RWPE2 (cell line): ENCODE measurements around the gene CALML5.

Source experiments
- ATAC-seq: fragments of 200-7000 bp; cut with Tn5 transposase; 3 replicates; pipeline ENCODE4 v1.9.1; 2021; ENCODE audit warnings: low read depth
- DNase-seq: peaks from one replicate; pipeline ENCODE4 v3.0.0-alpha.2; 2020; ENCODE audit warnings: low spot score
- H3K27ac ChIP-seq: fragments of 450-650 bp; 2 replicates; pipeline ENCODE4 v1.5.1; 2017; ENCODE audit warnings: mild to moderate bottlenecking; ENCODE audit not compliant: poor library complexity, severe bottlenecking
- H3K27me3 ChIP-seq: fragments of 250-450 bp; sonication (Bioruptor Pico); 2 replicates; pipeline ENCODE4 v1.5.1; 2021; ENCODE audit warnings: mild to moderate bottlenecking, moderate library complexity; ENCODE audit not compliant: insufficient read depth, poor library complexity, severe bottlenecking
- H3K36me3 ChIP-seq: fragments of 250-450 bp; sonication (Bioruptor Pico); 2 replicates; pipeline ENCODE4 v1.5.1; 2020; ENCODE audit warnings: low read depth, mild to moderate bottlenecking, moderate library complexity
- H3K4me1 ChIP-seq: fragments of 250-450 bp; sonication (Bioruptor Pico); 2 replicates; pipeline ENCODE4 v1.5.1; 2021; ENCODE audit warnings: mild to moderate bottlenecking, moderate library complexity; ENCODE audit not compliant: insufficient read depth, poor library complexity, severe bottlenecking
- H3K4me3 ChIP-seq: fragments of 250-450 bp; sonication (Bioruptor Pico); 2 replicates; pipeline ENCODE4 v1.5.1; 2021; ENCODE audit warnings: mild to moderate bottlenecking, moderate library complexity; ENCODE audit not compliant: severe bottlenecking
- H3K9me3 ChIP-seq: fragments of 250-450 bp; sonication (Bioruptor Pico); 2 replicates; pipeline ENCODE4 v1.5.1; 2021; ENCODE audit warnings: mild to moderate bottlenecking, moderate library complexity; ENCODE audit not compliant: severe bottlenecking
- CTCF ChIP-seq: fragments of 450-650 bp; IDR thresholded peaks from one replicate; pipeline ENCODE4 v1.5.1; 2017; ENCODE audit warnings: mild to moderate bottlenecking, moderate library complexity; ENCODE audit not compliant: poor library complexity, severe bottlenecking

The CALML5 gene

GRCh38 chr10:5518143-5518542, 18.8 kb upstream of the CALML5 start:
- Histone ChIP-seq H3K4me1 (no peaks in the 10 kb centered on the region), H3K9me3 (no peaks in the 10 kb centered on the region), H3K4me3 (no peak overlapping the region), H3K36me3 (no peaks in the 10 kb centered on the region), H3K27me3 (no peaks in the 10 kb centered on the region), H3K27ac (no peak overlapping the region)
- DNase-seq, result no peak
- TF ChIP-seq CTCF, result no peak
- ATAC-seq, result no peak

DNA sequence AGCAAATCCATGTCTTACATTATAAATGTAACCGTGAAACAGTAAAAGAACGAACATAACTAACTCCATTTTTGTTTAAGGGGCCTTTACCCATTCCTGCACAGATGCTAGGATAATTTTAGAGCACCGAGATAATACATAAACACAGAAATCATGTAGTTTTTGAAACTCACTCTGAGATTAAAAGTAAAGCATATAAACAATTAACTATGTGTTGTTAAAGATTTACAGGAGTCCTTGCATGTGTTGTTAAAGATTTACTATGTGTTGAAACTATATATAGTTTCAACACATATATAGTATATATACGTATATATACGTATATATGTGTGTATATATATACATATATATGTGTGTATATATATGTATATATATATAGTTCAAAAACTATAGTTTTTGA, 18.2 kb upstream of the CALML5 start:
- Histone ChIP-seq H3K27me3 (no peaks in the 10 kb centered on the region), H3K27ac (no peak overlapping the region), H3K4me3 (no peak overlapping the region), H3K9me3 (no peaks in the 10 kb centered on the region), H3K4me1 (no peaks in the 10 kb centered on the region), H3K36me3 (no peaks in the 10 kb centered on the region)
- ATAC-seq (no peak), DNase-seq (no peak)
- TF ChIP-seq CTCF, result no peak

DNA sequence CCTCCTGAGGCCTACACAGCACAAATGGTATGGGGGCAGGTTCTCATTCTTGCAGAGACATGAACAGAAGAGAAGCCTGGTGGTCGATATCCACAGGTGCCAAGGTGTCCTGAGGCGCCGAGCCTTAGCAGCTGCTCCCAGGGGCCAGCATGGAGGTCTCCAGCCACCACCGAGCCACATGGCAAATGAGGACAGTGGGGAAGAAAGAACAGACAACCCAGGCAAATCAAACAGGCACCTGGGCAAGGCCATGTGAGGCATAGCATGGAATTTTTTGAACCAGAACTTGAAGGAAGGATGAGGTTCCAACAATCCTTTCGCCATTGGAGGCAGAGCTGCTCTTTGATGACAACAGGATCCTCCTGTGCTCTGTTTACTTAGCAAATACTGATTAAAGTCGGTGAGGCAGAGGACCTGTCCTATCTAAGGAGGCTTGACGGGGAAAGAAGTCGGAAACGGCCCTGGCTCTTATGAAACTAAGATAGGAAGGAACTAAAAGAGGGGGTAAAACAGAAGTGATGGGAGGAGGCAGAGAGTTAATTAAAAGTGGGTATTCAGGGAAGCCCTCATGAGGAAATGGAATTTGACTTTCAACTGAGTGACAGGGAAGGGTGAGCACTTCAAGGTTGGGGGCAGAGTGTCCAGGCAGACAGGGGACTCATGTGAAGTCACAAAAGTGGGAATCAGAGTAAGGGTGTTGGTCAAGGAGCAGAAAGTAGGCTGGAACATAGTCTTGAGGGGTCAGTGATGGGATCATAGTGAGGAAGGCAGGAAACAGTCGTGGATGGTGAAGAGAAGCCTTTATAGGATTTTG, 16.8 kb upstream of the CALML5 start:
- DNase-seq, result no peak
- no peaks in the 10 kb centered on the region for H3K36me3 ChIP-seq
- H3K27ac ChIP-seq, result no peak overlapping the region
- ATAC-seq, result no peak
- no peaks in the 10 kb centered on the region for H3K9me3 ChIP-seq
- no peak overlapping the region for H3K4me3 ChIP-seq
- no peaks in the 10 kb centered on the region for H3K4me1 ChIP-seq
- no peaks in the 10 kb centered on the region for H3K27me3 ChIP-seq
- no peak for TF ChIP-seq CTCF

DNA sequence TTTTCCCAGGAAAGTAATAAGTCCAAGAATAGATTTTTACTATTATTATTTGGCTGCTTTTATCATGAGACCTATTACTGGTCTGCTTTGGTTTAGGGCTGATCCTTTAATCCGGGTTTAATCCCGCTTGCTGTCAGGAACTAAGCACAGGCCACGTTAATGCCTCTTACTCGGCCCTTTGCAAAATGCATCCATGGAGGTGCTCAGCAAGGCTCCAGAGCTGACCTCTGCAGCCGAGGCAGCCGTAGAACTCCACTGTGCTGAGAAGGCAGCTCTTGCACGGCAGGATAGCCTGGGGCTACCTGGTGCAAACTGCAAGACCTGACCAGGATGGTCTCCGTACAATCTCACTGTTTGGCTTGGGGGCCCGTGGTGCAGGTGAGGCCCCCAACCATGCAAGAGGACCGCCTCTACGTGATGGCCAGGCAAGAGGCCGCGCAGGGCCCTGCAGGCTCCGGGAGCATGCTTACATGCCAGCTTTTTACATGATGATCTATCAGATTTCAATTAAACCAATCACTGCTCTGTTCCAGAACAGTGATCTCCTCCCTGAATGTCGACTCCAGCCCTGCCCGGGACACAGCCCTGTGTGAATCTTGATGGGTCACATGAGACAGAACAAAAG, 15.0 kb upstream of the CALML5 start:
- no peaks in the 10 kb centered on the region for H3K27me3 ChIP-seq
- no peaks in the 10 kb centered on the region for H3K4me1 ChIP-seq
- ATAC-seq (no peak), DNase-seq (no peak)
- H3K4me3 ChIP-seq, result no peak overlapping the region
- H3K27ac ChIP-seq, result no peak overlapping the region
- no peaks in the 10 kb centered on the region for H3K9me3 ChIP-seq
- TF ChIP-seq CTCF, result no peak
- no peaks in the 10 kb centered on the region for H3K36me3 ChIP-seq
